ENCODE measurements around the gene CD83.

Gene CD83

GRCh38 chr6:14174996-14175395 is 57.4 kb downstream of the CD83 start:
- Histone ChIP-seq H3K4me3 (replicated peaks; ENCODE audit: insufficient read depth, low read length) (no peak overlapping the region), H3K27ac (replicated peaks) (no peak overlapping the region), H3K27me3 (ENCODE audit: insufficient read depth, poor library complexity, severe bottlenecking) (no peaks in the 10 kb centered on the region)
- no peak for DNase-seq (ENCODE audit: low read depth in 1 of 2, low spot score in 1 of 2)
- TF ChIP-seq SPI1 (IDR thresholded peaks at IDR 0.05; ENCODE audit: borderline replicate concordance, low read depth) (no peak), CTCF (IDR thresholded peaks at IDR 0.05; ENCODE audit: insufficient read depth, low read length) (no peak), GABPA (IDR thresholded peaks at IDR 0.05; ENCODE audit: low read depth) (no peak), REST (IDR thresholded peaks at IDR 0.05; ENCODE audit: insufficient replicate concordance, low read depth) (no peak), POLR2AphosphoS5 (IDR thresholded peaks at IDR 0.05; ENCODE audit: low read depth) (no peak)

DNA sequence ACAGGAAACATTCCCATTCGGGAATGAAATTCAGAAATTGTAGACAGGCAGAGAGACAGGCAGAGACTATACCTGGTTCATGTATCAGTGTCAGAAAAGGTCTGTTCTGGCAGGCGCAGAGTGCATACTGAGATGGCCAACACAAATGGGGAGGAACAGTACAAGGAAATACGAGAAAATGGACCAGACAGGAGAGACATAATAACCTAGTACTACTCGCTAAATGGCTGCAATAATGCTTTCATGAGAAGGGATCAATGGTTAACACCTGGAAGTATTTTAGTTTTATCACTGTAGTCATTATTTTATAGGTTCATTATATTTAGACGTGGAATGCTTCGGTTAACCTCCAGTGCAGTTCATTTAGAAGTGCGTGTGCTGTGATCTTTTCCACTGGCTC is 58.9 kb downstream of the CD83 start:
- no peaks in the 10 kb centered on the region for H3K27me3 ChIP-seq (ENCODE audit: insufficient read depth, poor library complexity, severe bottlenecking)

More for the DNA sequence above, 58.9 kb downstream of the CD83 start:
- DNase-seq (ENCODE audit: low read depth in 1 of 2, low spot score in 1 of 2), result no peak
- TF ChIP-seq REST (IDR thresholded peaks at IDR 0.05; ENCODE audit: insufficient replicate concordance, low read depth) (no peak), SPI1 (IDR thresholded peaks at IDR 0.05; ENCODE audit: borderline replicate concordance, low read depth) (no peak), CTCF (IDR thresholded peaks at IDR 0.05; ENCODE audit: insufficient read depth, low read length) (no peak), GABPA (IDR thresholded peaks at IDR 0.05; ENCODE audit: low read depth) (no peak), POLR2AphosphoS5 (IDR thresholded peaks at IDR 0.05; ENCODE audit: low read depth) (no peak)
- Histone ChIP-seq H3K4me3 (replicated peaks; ENCODE audit: insufficient read depth, low read length) (no peak overlapping the region), H3K27ac (replicated peaks) (no peak overlapping the region)
